OCI-LY1 (cell line): ENCODE results near the gene CST9L.

Experiments
- H2AFZ ChIP-seq: fragments of 200-600 bp; sonication (generic), shearing (Covaris generic); 2 replicates; pipeline ENCODE4 v1.6.0; 2014; ENCODE audit warnings: antibody characterized with exemption, mild to moderate bottlenecking, low read length
- H3F3A ChIP-seq: fragments of 200-600 bp; sonication (generic), shearing (Covaris generic); 2 replicates; pipeline ENCODE4 v1.6.0; 2014; ENCODE audit warnings: mild to moderate bottlenecking, antibody characterized with exemption, low read length, moderate library complexity; ENCODE audit not compliant: insufficient read depth
- H3K27ac ChIP-seq: fragments of 200-600 bp; sonication (generic); 2 replicates; pipeline ENCODE4 v1.5.1; 2014; ENCODE audit warnings: low read length, mixed run types, mild to moderate bottlenecking, low read depth; ENCODE audit not compliant: poor library complexity, severe bottlenecking
- H3K27me3 ChIP-seq: fragments of 200-600 bp; sonication (generic); 2 replicates; pipeline ENCODE4 v1.6.0; 2014; ENCODE audit warnings: antibody characterized with exemption, mild to moderate bottlenecking, low read length, moderate library complexity; ENCODE audit not compliant: insufficient read depth
- H3K36me3 ChIP-seq: fragments of 200-600 bp; sonication (generic); 2 replicates; pipeline ENCODE4 v1.6.1; 2014; ENCODE audit warnings: mild to moderate bottlenecking, antibody characterized with exemption, low read length, moderate library complexity, mixed read lengths; ENCODE audit not compliant: insufficient read depth
- H3K4me1 ChIP-seq: fragments of 200-600 bp; sonication (generic); 2 replicates; pipeline ENCODE4 v1.5.1; 2014; ENCODE audit warnings: mild to moderate bottlenecking, low read length, moderate library complexity; ENCODE audit not compliant: insufficient read depth, severe bottlenecking
- H3K4me2 ChIP-seq: fragments of 200-600 bp; sonication (generic), shearing (Covaris generic); 2 replicates; pipeline ENCODE4 v1.6.1; 2014; ENCODE audit warnings: low read length
- H3K4me3 ChIP-seq: fragments of 200-600 bp; sonication (generic); 2 replicates; pipeline ENCODE4 v1.5.1; 2014; ENCODE audit warnings: low read length, low read depth, mild to moderate bottlenecking, mixed read lengths; ENCODE audit not compliant: poor library complexity, severe bottlenecking
- H3K79me2 ChIP-seq: fragments of 200-600 bp; shearing (Covaris generic); 2 replicates; pipeline ENCODE4 v1.6.1; 2016; ENCODE audit warnings: mixed run types, low read length, mixed read lengths; ENCODE audit not compliant: insufficient read depth
- H3K9ac ChIP-seq: fragments of 200-600 bp; sonication (generic), shearing (Covaris generic); 2 replicates; pipeline ENCODE4 v1.6.1; 2014; ENCODE audit warnings: mild to moderate bottlenecking, low read length, mixed read lengths
- H3K9me2 ChIP-seq: fragments of 200-600 bp; sonication (generic), shearing (Covaris generic); 2 replicates; pipeline ENCODE4 v1.6.1; 2014; ENCODE audit warnings: low read depth, mild to moderate bottlenecking, low read length, mixed read lengths
- H3K9me3 ChIP-seq: fragments of 200-600 bp; shearing (Covaris generic); 2 replicates; pipeline ENCODE4 v1.6.1; 2014; ENCODE audit warnings: low read length, mixed read lengths
- H4K20me1 ChIP-seq: fragments of 200-600 bp; sonication (generic), shearing (Covaris generic); 2 replicates; pipeline ENCODE4 v1.6.0; 2016; ENCODE audit warnings: mild to moderate bottlenecking, low read length; ENCODE audit not compliant: insufficient read depth
- CTCF ChIP-seq: fragments of 200-600 bp; sonication (generic), shearing (Covaris generic); IDR thresholded peaks from 2 replicates; pipeline ENCODE4 v1.5.1; 2017; ENCODE audit warnings: mild to moderate bottlenecking, antibody characterized with exemption, low read length, moderate library complexity, mixed read lengths
- EZH2 ChIP-seq: fragments of 200-600 bp; sonication (generic), shearing (Covaris generic); IDR thresholded peaks from 2 replicates; pipeline ENCODE4 v1.8.0; 2017; ENCODE audit warnings: borderline replicate concordance, mixed run types, mild to moderate bottlenecking, antibody characterized with exemption, low read length, moderate library complexity, mixed read lengths

Gene CST9L

GRCh38 chr20:23569570-23569969 is 1.3 kb upstream of the CST9L start:
- Histone ChIP-seq H3K9ac (no peak overlapping the region), H2AFZ (no peak overlapping the region)

GRCh38 chr20:23568971-23569330 is 667 bp upstream of the CST9L start:
- H3F3A ChIP-seq = no peaks in the 10 kb centered on the region
- H3K27ac ChIP-seq = no peak overlapping the region
- no peaks in the 10 kb centered on the region for H3K4me1 ChIP-seq
- H3K36me3 ChIP-seq = no peaks in the 10 kb centered on the region
- no peak for TF ChIP-seq EZH2
- TF ChIP-seq CTCF = no peak
- 0 out of 2 replicates have a peak, but pooled peaks cover 3% of the 10 kb centered on the region for H3K27me3 ChIP-seq
- no peaks in the 10 kb centered on the region for H3K79me2 ChIP-seq
- H3K9ac ChIP-seq = no peak overlapping the region
- no peak overlapping the region for H3K4me3 ChIP-seq
- no peaks in the 10 kb centered on the region for H3K9me2 ChIP-seq
- H3K4me2 ChIP-seq = no peak overlapping the region
- H3K9me3 ChIP-seq = no peaks in the 10 kb centered on the region
- no peaks in the 10 kb centered on the region for H4K20me1 ChIP-seq
- no peak overlapping the region for H2AFZ ChIP-seq

More at GRCh38 chr20:23569570-23569969, 1.3 kb upstream of the CST9L start:
- Histone ChIP-seq H3K79me2 (no peaks in the 10 kb centered on the region), H3K27me3 (0 out of 2 replicates have a peak, but pooled peaks cover 3% of the 10 kb centered on the region), H4K20me1 (no peaks in the 10 kb centered on the region), H3K36me3 (no peaks in the 10 kb centered on the region), H3K27ac (no peak overlapping the region), H3K9me2 (no peaks in the 10 kb centered on the region), H3K4me3 (no peak overlapping the region), H3K9me3 (no peaks in the 10 kb centered on the region), H3F3A (no peaks in the 10 kb centered on the region), H3K4me2 (no peak overlapping the region), H3K4me1 (no peaks in the 10 kb centered on the region)
- TF ChIP-seq EZH2 (no peak), CTCF (no peak)

GRCh38 chr20:23566199-23566932 is 1.9 kb downstream of the CST9L start:
- H3F3A ChIP-seq = no peaks in the 10 kb centered on the region
- H3K4me3 ChIP-seq = no peak overlapping the region
- H3K36me3 ChIP-seq = no peaks in the 10 kb centered on the region
- H4K20me1 ChIP-seq = no peaks in the 10 kb centered on the region
- no peak for TF ChIP-seq EZH2
- TF ChIP-seq CTCF = no peak
- H2AFZ ChIP-seq = no peak overlapping the region
- no peak overlapping the region for H3K27ac ChIP-seq
- no peak overlapping the region for H3K9ac ChIP-seq
- H3K4me2 ChIP-seq = no peak overlapping the region
- no peaks in the 10 kb centered on the region for H3K4me1 ChIP-seq
- no peaks in the 10 kb centered on the region for H3K9me2 ChIP-seq
- 0 out of 2 replicates have a peak, but pooled peaks cover 3% of the 10 kb centered on the region for H3K27me3 ChIP-seq
- no peaks in the 10 kb centered on the region for H3K79me2 ChIP-seq
- H3K9me3 ChIP-seq = no peaks in the 10 kb centered on the region
